Measurements from ENCODE around the gene ITGA2B.

The ITGA2B gene

DNA sequence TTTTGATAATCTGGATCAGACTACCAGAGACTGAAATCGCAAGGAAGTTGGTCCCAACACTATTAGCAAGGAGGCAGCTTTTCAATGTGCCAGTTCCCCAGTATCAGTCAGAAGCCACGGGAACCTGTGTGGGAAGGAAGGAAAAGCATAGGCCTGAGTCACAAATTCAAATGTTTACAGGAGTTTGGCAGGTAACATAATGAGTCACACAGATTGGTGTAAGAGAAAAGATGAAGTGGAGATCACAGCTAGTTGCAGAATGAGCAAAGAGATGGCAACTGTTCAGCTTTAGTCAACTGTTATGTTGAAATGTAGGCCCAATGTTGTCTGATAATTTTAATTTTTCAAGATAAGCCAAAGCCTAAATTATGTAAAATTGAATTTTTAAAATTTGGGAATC, 28.1 kb upstream of the ITGA2B start:
- DNase-seq (ENCODE audit: low read depth in 2 of 2): peak; percentile 70 to 80
- TF ChIP-seq, protein P1, sequence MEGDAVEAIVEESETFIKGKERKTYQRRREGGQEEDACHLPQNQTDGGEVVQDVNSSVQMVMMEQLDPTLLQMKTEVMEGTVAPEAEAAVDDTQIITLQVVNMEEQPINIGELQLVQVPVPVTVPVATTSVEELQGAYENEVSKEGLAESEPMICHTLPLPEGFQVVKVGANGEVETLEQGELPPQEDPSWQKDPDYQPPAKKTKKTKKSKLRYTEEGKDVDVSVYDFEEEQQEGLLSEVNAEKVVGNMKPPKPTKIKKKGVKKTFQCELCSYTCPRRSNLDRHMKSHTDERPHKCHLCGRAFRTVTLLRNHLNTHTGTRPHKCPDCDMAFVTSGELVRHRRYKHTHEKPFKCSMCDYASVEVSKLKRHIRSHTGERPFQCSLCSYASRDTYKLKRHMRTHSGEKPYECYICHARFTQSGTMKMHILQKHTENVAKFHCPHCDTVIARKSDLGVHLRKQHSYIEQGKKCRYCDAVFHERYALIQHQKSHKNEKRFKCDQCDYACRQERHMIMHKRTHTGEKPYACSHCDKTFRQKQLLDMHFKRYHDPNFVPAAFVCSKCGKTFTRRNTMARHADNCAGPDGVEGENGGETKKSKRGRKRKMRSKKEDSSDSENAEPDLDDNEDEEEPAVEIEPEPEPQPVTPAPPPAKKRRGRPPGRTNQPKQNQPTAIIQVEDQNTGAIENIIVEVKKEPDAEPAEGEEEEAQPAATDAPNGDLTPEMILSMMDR (IDR thresholded peaks at IDR 0.05; ENCODE audit: low read depth, low read length): no peak
- H3K4me3 ChIP-seq (replicated peaks in 1 of 2; ENCODE audit: low read depth in 2 of 2, low read length in 2 of 2): no peak overlapping the region

GRCh38 chr17:44416558-44417289, 27.3 kb upstream of the ITGA2B start:
- DNase-seq (ENCODE audit: low read depth in 2 of 2): no peak
- TF ChIP-seq, protein P1 (IDR thresholded peaks at IDR 0.05; ENCODE audit: low read depth, low read length): no peak
- H3K4me3 ChIP-seq (replicated peaks in 1 of 2; ENCODE audit: low read depth in 2 of 2, low read length in 2 of 2): no peak overlapping the region

DNA sequence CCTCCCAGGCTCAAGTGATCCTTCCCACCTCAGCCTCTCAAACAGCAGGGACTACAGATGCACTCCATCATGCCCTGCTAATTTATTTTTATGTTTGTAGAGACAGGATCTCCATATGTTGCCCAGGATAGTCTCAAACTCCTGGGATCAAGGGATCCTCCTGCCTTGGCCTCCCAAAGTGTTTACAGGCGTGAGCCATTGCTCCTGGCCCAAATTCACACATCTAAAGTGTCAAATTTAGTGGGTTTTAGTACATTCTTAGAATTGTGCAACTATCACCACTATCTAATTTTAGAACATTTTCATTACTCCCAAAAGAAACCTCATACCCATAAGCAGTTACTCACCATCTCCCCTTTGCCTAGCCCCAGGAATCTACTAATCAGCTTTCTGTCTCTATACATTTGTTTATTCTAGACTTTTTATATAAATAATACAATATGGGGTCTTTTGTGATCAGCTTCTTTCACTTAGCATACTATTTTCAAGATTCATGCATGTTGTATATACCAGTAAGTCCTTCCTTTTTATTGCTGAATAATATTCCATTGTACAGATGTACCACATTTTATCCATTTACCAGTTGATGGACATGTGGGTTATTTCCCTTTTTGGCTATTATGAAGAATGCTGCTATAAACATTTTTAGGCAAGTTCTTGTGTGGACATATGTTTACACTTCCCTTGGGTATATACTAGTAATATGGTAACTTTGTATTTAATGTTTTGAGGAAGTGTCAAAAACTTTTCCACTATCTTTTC, 25.1 kb upstream of the ITGA2B start:
- no peak overlapping the region for H3K4me3 ChIP-seq (replicated peaks in 1 of 2; ENCODE audit: low read depth in 2 of 2, low read length in 2 of 2)
- DNase-seq (ENCODE audit: low read depth in 2 of 2): no peak
- TF ChIP-seq, protein P1 (IDR thresholded peaks at IDR 0.05; ENCODE audit: low read depth, low read length): no peak

GRCh38 chr17:44409309-44410028, 20.0 kb upstream of the ITGA2B start:
- TF ChIP-seq, protein P1 (IDR thresholded peaks at IDR 0.05; ENCODE audit: low read depth, low read length): peak; percentile 7
- DNase-seq (ENCODE audit: low read depth in 2 of 2): no peak
- H3K4me3 ChIP-seq (replicated peaks in 1 of 2; ENCODE audit: low read depth in 2 of 2, low read length in 2 of 2): no peak overlapping the region

DNA sequence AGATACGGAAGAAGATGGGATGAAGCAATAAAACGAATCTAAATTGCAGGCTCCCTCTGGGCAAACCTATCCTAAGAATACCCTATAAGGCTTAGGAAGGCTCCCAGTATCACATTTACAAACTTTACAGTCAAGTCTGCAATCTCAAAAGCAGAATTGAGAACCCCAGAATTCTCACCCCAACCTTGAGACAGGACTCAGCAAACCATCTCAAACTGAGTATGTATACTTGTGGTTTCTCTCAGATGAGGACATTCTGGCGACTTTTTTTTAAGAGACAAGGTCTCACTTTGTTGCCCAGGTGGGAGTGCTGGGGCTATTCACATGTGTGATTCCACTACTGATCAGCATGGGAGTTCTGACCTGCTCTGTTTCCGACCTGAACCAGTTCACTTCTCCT, 19.3 kb upstream of the ITGA2B start:
- DNase-seq (ENCODE audit: low read depth in 2 of 2): no peak
- TF ChIP-seq, protein P1 (IDR thresholded peaks at IDR 0.05; ENCODE audit: low read depth, low read length): no peak
- no peak overlapping the region for H3K4me3 ChIP-seq (replicated peaks in 1 of 2; ENCODE audit: low read depth in 2 of 2, low read length in 2 of 2)

DNA sequence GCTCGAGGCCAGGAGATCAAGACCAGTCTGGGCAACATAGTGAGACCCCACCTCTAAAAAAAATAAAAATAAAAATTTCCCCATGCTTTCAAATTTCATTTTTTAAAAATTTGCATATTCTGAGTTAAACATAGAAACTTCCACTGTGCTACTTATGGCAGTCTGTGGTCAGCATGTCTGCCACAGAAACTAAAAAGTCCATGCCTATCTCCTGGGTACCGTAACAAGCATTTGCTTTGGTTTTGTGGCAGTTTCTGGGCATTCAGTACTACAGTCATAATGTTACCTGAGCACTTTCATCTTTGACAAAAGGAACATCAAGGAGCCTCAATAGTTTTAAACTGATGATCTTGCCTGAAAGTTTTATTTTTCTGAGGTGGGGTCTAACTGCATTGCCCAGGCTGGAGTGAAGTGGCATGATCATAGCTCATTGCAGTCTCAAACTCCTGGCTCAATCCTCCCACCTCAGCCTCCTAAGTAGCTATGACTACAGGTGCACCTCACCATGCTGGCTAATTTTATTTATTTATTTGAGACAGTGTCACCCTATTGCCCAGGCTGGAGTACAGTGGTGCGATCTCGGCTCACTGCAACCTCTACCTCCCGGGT, 13.2 kb upstream of the ITGA2B start:
- no peak for DNase-seq (ENCODE audit: low read depth in 2 of 2)
- TF ChIP-seq, protein P1 (IDR thresholded peaks at IDR 0.05; ENCODE audit: low read depth, low read length): no peak
- H3K4me3 ChIP-seq (replicated peaks in 1 of 2; ENCODE audit: low read depth in 2 of 2, low read length in 2 of 2): no peak overlapping the region

All from cardiac fibroblast (primary cell).